ENCODE data around the gene RAMP1. TPM values are rescaled to one million over a fixed set of nuclear protein-coding genes. Genes with fewer than 3 reads are reported as not detected.

RAMP1 gene
- total RNA-seq, 1 donor from 2014 or later = 2.1 TPM

DNA sequence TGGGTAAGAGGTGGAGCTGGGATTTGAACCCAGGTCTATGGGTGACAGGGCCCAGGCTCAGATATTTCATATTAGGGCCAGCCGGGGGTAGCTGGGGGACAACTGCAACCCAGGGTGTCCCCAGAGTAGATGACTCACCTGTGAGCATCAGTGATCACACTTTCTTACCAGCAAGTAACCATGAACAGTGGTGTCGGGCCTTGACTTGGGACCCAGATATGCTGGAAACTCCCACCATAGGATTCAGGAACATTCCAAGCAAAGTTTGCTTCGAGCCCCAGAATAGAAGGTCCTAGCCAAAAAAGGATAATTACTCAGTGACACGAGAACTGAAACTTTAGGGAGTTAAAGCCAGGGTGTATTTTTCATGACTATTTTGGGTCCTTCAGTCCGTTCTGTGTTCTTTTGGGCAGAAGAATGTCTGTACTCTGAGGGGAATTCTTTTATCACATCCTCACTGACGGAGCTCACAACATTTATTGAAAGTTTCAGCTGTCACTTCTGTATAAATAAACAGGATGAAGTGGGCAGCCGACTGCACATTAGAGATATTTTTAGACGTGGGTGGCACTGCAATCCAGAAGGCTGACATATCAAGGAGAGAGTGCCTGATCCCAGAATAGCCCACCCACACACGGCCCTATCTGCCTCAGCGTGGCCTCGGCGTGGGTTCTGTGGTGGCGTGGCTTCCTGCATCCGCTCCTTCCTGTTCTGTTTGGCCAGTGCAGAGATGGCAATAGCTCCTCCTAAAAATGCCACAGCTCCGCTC is 45.6 kb downstream of the RAMP1 start:
- Histone ChIP-seq H3K27me3 (ENCODE audit: control insufficient read depth, insufficient read depth, low read length) (no peaks in the 10 kb centered on the region), H3K36me3 (ENCODE audit: control insufficient read depth, insufficient read depth, low read length) (no peaks in the 10 kb centered on the region), H3K4me3 (ENCODE audit: low read depth, low read length) (no peak overlapping the region)
- TF ChIP-seq, protein P1, sequence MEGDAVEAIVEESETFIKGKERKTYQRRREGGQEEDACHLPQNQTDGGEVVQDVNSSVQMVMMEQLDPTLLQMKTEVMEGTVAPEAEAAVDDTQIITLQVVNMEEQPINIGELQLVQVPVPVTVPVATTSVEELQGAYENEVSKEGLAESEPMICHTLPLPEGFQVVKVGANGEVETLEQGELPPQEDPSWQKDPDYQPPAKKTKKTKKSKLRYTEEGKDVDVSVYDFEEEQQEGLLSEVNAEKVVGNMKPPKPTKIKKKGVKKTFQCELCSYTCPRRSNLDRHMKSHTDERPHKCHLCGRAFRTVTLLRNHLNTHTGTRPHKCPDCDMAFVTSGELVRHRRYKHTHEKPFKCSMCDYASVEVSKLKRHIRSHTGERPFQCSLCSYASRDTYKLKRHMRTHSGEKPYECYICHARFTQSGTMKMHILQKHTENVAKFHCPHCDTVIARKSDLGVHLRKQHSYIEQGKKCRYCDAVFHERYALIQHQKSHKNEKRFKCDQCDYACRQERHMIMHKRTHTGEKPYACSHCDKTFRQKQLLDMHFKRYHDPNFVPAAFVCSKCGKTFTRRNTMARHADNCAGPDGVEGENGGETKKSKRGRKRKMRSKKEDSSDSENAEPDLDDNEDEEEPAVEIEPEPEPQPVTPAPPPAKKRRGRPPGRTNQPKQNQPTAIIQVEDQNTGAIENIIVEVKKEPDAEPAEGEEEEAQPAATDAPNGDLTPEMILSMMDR (IDR thresholded peaks at IDR 0.05; ENCODE audit: insufficient read depth, low read length, severe bottlenecking) = no peak
- DNase-seq (ENCODE audit: low read depth) (no peak), FAIRE-seq (peak; percentile 55)

DNA sequence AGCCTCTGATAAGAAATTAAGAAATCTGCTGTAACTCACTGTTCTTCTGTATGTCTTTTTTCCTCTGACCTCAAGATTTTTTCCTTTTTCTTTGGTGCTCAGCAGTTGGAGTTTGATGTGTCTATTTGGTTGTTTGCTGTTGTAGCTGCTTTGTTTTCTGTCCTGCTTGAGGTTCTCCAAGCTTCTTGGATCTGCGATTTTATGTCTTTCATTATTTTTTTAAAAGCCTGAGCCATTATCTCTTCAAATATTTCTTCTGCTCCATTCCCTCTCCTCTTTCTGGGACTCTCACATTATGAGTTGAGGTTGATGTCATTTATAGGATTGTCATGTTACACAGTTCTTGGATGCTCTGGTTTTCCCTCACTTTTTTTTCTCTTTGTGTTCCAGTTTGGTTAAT is 47.7 kb downstream of the RAMP1 start:
- no peak for DNase-seq (ENCODE audit: low read depth)
- Histone ChIP-seq H3K4me3 (ENCODE audit: low read depth, low read length) (no peak overlapping the region), H3K27me3 (ENCODE audit: control insufficient read depth, insufficient read depth, low read length) (no peaks in the 10 kb centered on the region), H3K36me3 (ENCODE audit: control insufficient read depth, insufficient read depth, low read length) (no peaks in the 10 kb centered on the region)
- FAIRE-seq = no peak
- TF ChIP-seq, protein P1 (IDR thresholded peaks at IDR 0.05; ENCODE audit: insufficient read depth, low read length, severe bottlenecking) = no peak

DNA sequence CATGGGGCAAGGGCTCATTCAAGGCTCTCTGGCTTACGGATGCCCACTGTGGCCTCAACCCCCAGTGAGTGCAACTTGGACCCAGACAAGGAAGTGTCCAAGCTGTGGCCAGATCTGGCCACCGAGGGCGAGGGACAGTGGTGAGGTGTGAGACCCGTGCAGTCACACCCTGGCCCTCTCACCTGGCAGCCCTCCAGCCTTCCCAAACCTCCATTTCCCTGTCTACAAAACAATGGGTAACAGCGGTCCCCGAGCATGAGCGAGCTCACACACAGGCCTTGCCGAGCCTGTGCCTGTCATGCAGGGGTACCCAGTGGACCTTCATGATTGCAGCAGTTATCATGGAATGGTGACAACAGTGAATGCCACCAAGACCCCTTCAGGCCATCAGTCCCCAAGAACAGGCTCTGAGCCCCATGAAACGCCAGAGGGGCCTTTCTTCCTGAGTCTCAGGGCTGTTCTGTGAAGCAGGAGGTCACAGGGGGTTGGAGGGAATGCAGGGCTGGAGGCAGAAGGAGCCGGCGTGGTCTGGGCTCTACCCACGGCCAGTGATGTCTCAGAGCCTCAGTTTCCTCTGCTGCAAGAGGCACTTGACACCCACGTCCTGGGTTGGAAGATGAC is 49.8 kb downstream of the RAMP1 start:
- no peaks in the 10 kb centered on the region for H3K36me3 ChIP-seq (ENCODE audit: control insufficient read depth, insufficient read depth, low read length)
- FAIRE-seq (peak; percentile 88), DNase-seq (ENCODE audit: low read depth) (no peak)
- no peaks in the 10 kb centered on the region for H3K27me3 ChIP-seq (ENCODE audit: control insufficient read depth, insufficient read depth, low read length)
- TF ChIP-seq, protein P1 (IDR thresholded peaks at IDR 0.05; ENCODE audit: insufficient read depth, low read length, severe bottlenecking) = no peak
- no peak overlapping the region for H3K4me3 ChIP-seq (ENCODE audit: low read depth, low read length)

DNA sequence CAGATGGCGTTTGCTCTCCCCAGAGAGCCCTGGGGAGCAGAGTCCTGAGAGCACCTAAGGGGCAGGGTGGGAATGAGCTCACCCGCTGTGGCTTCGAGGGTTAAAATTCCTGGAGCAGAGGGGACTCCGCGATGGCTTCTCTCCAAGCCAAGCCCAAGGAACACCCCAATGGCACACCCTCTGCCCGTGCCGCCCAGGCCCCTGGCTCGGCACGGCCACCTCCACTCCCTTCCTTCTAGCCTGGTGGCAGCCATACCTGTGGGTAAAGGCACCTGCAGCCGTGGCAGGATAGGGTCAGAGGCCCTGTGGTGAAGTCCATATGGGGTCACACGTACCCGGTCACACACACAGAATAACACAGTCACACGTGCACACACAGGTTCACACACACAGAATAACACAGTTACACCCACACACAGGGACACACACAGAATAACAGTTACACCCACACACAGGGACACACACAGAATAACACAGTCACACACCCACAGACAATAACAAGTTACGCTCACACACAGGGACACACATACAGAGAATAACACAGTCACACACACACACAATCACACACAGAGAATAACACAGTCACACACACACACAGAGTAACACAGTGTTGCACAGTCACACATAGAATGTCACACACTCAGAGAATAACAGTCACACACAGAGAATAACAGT is 50.5 kb downstream of the RAMP1 start:
- H3K36me3 ChIP-seq (ENCODE audit: control insufficient read depth, insufficient read depth, low read length) = no peaks in the 10 kb centered on the region
- H3K27me3 ChIP-seq (ENCODE audit: control insufficient read depth, insufficient read depth, low read length) = no peaks in the 10 kb centered on the region
- FAIRE-seq (peak; percentile 97), DNase-seq (ENCODE audit: low read depth) (no peak)
- TF ChIP-seq, protein P1 (IDR thresholded peaks at IDR 0.05; ENCODE audit: insufficient read depth, low read length, severe bottlenecking) = no peak
- no peak overlapping the region for H3K4me3 ChIP-seq (ENCODE audit: low read depth, low read length)

DNA sequence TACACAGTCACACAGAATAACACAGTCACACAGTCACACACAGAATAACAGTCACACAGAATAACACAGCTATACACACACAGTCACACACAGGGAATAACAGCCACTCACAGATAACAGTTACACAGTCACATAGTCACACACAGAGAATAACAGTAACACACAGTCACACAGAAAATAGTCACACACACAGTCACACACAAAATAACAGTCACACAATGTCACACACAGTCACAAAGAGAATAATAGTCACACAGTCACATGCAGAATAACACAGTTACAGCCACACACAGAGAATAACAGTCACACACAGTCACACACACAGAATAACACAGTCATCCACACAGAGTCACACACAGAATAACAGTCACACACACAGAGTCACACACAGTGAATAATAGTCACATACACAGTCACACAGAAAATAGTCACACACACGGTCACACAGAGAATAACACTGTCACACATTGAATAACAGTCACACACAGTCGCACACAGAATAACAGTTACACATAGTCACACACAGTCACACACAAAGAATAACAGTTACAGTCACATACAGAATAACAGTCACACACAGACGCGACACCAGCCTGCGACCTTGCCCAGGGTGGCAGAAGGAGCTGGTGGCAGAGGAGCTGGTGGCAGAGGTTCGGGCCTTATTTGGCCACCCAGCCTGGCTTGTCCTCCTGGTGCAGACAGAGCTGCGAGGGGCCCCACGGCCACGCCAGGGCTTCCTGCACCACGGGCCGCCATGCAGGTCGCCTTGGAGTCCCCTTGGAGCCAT is 51.3 kb downstream of the RAMP1 start:
- FAIRE-seq (peak; percentile 91), DNase-seq (ENCODE audit: low read depth) (no peak)
- no peak overlapping the region for H3K4me3 ChIP-seq (ENCODE audit: low read depth, low read length)
- TF ChIP-seq, protein P1 (IDR thresholded peaks at IDR 0.05; ENCODE audit: insufficient read depth, low read length, severe bottlenecking) = no peak
- H3K27me3 ChIP-seq (ENCODE audit: control insufficient read depth, insufficient read depth, low read length) = no peaks in the 10 kb centered on the region
- no peaks in the 10 kb centered on the region for H3K36me3 ChIP-seq (ENCODE audit: control insufficient read depth, insufficient read depth, low read length)
